Right renal pelvis (tissue), 4 donors: ENCODE data around the gene SNED1. TPM values are rescaled to one million over a fixed set of nuclear protein-coding genes. Genes with fewer than 3 reads are reported as not detected.

ENCODE experiments used
- DNase-seq, 4 donors: peaks; one replicate each; pipeline ENCODE4 v3.0.0-alpha.2; 2013; ENCODE audit warnings: low read depth in 4 of 4, low spot score in 3 of 4, missing footprints in 1 of 4
- polyA plus RNA-seq, 4 donors: library from polyadenylated mRNA; unstranded; fragments of 120-200 nt; gene quantifications; one replicate each; pipeline ENCODE4 v1.2.1, GENCODE V29; 2013; ENCODE audit not compliant: insufficient read length in 4 of 4

The SNED1 gene
- polyA plus RNA-seq, 4 donors: 7.9 to 9.2 (median 8.7) TPM

- DNase-seq: no peak
Observed at GRCh38 chr2:241064008-241064801, 65.8 kb downstream of the SNED1 start.

GRCh38 chr2:241064802-241065354, 66.5 kb downstream of the SNED1 start:
- no peak for DNase-seq

GRCh38 chr2:241065355-241065803, 67.0 kb downstream of the SNED1 start:
- DNase-seq: no peak

GRCh38 chr2:241066171-241066892, 67.9 kb downstream of the SNED1 start:
- DNase-seq: no peak

GRCh38 chr2:241066893-241067341, 68.5 kb downstream of the SNED1 start:
- no peak for DNase-seq

- no peak for DNase-seq
Observed at GRCh38 chr2:241067501-241068135, 69.2 kb downstream of the SNED1 start.

- DNase-seq: no peak
Observed at GRCh38 chr2:241068136-241068941, 69.9 kb downstream of the SNED1 start.

GRCh38 chr2:241068942-241069810, 70.8 kb downstream of the SNED1 start:
- DNase-seq: no peak

GRCh38 chr2:241069821-241070281, 71.4 kb downstream of the SNED1 start:
- no peak for DNase-seq

- no peak for DNase-seq
Observed at GRCh38 chr2:241070361-241070760, 71.9 kb downstream of the SNED1 start.

GRCh38 chr2:241070811-241071676, 72.6 kb downstream of the SNED1 start:
- DNase-seq: no peak

GRCh38 chr2:241071677-241072111, 73.3 kb downstream of the SNED1 start:
- DNase-seq: no peak

GRCh38 chr2:241072151-241072550, 73.7 kb downstream of the SNED1 start:
- no peak for DNase-seq

GRCh38 chr2:241072553-241073165, 74.2 kb downstream of the SNED1 start:
- DNase-seq: no peak

GRCh38 chr2:241073166-241074064, 75.0 kb downstream of the SNED1 start:
- no peak for DNase-seq

- no peak for DNase-seq
Observed at GRCh38 chr2:241074065-241074818, 75.8 kb downstream of the SNED1 start.
